HUES64 (cell line): ENCODE data around the gene FOSB.

Experiments used
- H3K27ac ChIP-seq: 2 replicates; pipeline ENCODE4 v1.7.0; 2013; ENCODE audit warnings: low read depth, low read length, inconsistent platforms
- H3K27me3 ChIP-seq: 2 replicates; pipeline ENCODE4 v1.6.1; 2013; ENCODE audit warnings: mild to moderate bottlenecking, low read length; ENCODE audit not compliant: insufficient read depth
- H3K36me3 ChIP-seq: 2 replicates; pipeline ENCODE4 v1.6.1; 2013; ENCODE audit warnings: mild to moderate bottlenecking, low read length; ENCODE audit not compliant: insufficient read depth
- H3K4me1 ChIP-seq: 2 replicates; pipeline ENCODE4 v1.6.1; 2013; ENCODE audit warnings: mild to moderate bottlenecking, low read length, moderate library complexity; ENCODE audit not compliant: insufficient read depth
- H3K4me3 ChIP-seq: 2 replicates; pipeline ENCODE4 v1.5.1; 2013; ENCODE audit warnings: mild to moderate bottlenecking, low read length, moderate library complexity
- H3K9ac ChIP-seq: 2 replicates; pipeline ENCODE4 v1.6.1; 2013; ENCODE audit warnings: mild to moderate bottlenecking, low read depth, low read length
- H3K9me3 ChIP-seq: 2 replicates; pipeline ENCODE4 v1.6.1; 2013; ENCODE audit warnings: low read depth, low read length; ENCODE audit not compliant: insufficient read depth
- WGBS: fragments of 150-250, 120-280 bp; methylation state at CpG from one replicate; pipeline ENCODE4 v1.1.7; 2013; ENCODE audit warnings: missing lambda C conversion rate; 5-methylcytosine and 5-hydroxymethylcytosine counted together

The FOSB gene

DNA sequence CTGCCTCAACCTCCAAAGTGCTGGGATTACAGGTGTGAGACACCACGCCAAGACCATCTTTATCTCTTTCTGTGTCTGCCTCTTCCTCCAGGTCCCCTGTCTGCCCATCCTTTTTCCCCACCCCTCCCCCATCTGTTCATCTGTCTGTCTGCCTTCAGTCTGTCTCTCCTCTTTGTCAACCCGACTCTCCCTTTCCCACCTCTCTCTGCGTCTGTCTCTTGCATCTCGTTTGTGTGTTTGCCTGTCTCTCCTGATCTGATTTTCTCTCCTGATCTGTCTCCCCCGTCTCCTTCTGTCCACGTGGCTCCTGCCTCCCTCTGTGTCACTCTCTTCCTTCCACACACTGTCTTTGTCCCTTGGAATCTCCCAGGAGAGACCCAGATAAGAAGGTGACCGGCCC, 49.4 kb downstream of the FOSB start:
- H3K4me3 ChIP-seq, result no peak overlapping the region
- 84% methylated on average over 7 of the region's 7 CpGs for WGBS
- no peak overlapping the region for H3K9ac ChIP-seq
- H3K36me3 ChIP-seq, result peaks cover 49% of the 10 kb centered on the region
- no peaks in the 10 kb centered on the region for H3K27me3 ChIP-seq
- H3K4me1 ChIP-seq, result no peaks in the 10 kb centered on the region
- H3K27ac ChIP-seq, result no peak overlapping the region
- H3K9me3 ChIP-seq, result no peaks in the 10 kb centered on the region

DNA sequence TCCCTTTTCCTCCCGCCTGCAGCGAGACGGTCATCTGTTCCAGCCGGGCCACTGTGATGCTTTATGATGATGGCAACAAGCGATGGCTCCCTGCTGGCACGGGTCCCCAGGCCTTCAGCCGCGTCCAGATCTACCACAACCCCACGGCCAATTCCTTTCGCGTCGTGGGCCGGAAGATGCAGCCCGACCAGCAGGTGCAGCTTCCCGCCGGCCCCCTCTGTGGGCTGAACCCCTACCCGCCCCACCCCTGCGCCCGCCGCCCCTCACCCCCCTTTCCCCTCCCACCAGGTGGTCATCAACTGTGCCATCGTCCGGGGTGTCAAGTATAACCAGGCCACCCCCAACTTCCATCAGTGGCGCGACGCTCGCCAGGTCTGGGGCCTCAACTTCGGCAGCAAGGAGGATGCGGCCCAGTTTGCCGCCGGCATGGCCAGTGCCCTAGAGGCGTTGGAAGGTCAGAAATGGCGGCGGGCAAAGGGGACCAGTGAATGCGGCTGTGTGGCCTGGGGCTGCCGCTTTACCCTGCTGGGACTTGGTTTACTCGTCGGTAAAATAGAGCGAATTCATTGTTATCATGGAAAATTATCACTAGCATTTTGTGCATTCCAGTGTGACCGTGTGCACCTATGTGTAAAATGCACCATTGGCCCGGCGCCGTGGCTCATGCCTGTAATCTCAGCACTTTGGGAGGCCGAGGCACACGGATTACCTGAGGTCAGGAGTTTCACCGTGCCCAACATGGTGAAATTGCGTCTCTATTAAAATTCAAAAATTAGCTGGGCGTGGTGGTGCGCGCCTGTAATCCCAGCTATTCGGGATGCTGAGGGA, 50.1 kb downstream of the FOSB start:
- Histone ChIP-seq H3K9me3 (no peaks in the 10 kb centered on the region), H3K4me1 (no peaks in the 10 kb centered on the region), H3K9ac (no peak overlapping the region), H3K4me3 (no peak overlapping the region), H3K27ac (no peak overlapping the region), H3K36me3 (peaks cover 55% of the 10 kb centered on the region), H3K27me3 (no peaks in the 10 kb centered on the region)
- WGBS, result 92% methylated on average over 46 of the region's 50 CpGs

DNA sequence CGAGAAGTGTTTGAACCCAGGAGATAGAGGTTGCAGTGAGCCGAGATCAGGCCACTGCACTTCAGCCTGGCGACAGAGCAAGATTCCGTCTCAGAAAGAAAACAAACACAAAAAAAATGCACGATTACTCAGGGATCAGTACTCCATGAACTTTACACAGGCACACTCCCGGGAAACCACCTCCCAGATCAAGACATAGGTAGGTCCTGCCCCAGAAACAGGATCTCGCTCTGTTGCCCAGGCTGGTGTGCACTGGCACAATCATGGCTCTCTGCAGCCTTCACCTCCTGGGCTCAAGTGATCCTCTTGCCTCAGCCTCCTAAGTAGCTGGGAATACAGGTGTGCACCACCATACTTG, 50.7 kb downstream of the FOSB start:
- H3K36me3 ChIP-seq, result peaks cover 56% of the 10 kb centered on the region

DNA sequence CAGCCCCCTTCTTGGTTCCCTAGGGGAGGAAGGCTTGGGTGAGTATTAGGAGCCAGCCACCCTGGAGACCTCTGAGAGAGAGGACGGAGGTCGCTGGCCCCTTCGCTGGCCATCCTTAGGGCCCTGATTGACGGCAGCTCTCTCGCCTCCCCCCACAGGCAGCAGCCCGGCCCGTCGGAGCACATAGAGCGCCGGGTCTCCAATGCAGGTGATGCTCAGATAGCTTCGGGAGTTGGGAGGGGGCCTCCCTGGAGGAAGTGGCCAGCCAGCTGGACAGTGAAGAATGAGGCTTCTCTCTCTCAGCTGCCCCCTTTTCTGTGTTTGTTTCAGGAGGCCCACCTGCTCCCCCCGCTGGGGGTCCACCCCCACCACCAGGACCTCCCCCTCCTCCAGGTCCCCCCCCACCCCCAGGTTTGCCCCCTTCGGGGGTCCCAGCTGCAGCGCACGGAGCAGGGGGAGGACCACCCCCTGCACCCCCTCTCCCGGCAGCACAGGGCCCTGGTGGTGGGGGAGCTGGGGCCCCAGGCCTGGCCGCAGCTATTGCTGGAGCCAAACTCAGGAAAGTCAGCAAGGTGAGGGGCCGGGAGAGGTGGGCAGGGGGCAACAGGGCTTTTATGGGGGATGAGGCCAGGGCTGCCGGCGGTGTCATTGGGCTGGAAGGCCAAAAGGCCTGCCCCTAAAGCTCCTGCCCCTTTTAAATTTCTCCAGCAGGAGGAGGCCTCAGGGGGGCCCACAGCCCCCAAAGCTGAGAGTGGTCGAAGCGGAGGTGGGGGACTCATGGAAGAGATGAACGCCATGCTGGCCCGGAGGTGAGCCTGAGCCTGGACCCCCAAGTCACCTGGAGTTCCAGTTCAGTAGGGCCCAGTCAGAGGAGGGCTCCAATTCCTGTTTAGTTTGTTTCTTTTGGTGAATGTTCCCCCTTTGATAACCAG, 54.5 kb downstream of the FOSB start:
- no peaks in the 10 kb centered on the region for H3K9me3 ChIP-seq
- no peaks in the 10 kb centered on the region for H3K27me3 ChIP-seq
- 91% methylated on average over 22 of the region's 24 CpGs for WGBS
- H3K4me3 ChIP-seq, result no peak overlapping the region
- H3K9ac ChIP-seq, result no peak overlapping the region
- peaks cover 73% of the 10 kb centered on the region for H3K36me3 ChIP-seq
- no peak overlapping the region for H3K27ac ChIP-seq
- H3K4me1 ChIP-seq, result no peaks in the 10 kb centered on the region

More for the DNA sequence above, 50.7 kb downstream of the FOSB start:
- H3K9me3 ChIP-seq, result no peaks in the 10 kb centered on the region
- no peaks in the 10 kb centered on the region for H3K27me3 ChIP-seq
- H3K4me1 ChIP-seq, result no peaks in the 10 kb centered on the region
- no peak overlapping the region for H3K9ac ChIP-seq
- 95% methylated on average over 7 of the region's 7 CpGs for WGBS
- H3K4me3 ChIP-seq, result no peak overlapping the region
- no peak overlapping the region for H3K27ac ChIP-seq

DNA sequence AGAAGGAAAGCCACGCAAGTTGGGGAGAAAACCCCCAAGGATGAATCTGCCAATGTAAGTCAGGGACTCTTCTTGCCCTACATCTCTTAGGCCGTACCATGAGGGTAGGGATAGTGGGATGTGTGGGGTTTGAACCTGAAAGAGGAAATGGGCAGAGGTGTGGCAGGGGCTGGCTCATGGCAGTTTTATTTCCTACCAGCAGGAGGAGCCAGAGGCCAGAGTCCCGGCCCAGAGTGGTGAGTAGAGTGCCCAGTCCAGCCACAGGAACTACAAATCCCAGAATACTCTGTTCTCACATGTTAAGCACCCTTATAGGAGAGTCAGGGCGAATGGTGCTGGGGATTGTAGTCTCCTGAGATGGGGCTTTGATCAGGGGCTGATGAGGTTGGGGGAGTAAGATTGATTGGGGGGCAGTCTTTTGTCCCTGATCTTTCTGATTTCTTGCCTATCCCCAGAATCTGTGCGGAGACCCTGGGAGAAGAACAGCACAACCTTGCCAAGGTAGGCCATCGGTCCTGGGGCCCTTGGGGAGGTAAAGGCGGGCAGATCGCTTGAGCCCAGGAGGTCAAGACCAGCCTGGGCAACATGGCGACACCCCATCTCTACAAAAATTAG, 56.0 kb downstream of the FOSB start:
- no peaks in the 10 kb centered on the region for H3K27me3 ChIP-seq
- H3K9ac ChIP-seq, result no peak overlapping the region
- no peaks in the 10 kb centered on the region for H3K4me1 ChIP-seq
- peaks cover 64% of the 10 kb centered on the region for H3K36me3 ChIP-seq
- 73% methylated on average over 9 of the region's 9 CpGs for WGBS
- no peak overlapping the region for H3K27ac ChIP-seq
- H3K4me3 ChIP-seq, result no peak overlapping the region
- H3K9me3 ChIP-seq, result no peaks in the 10 kb centered on the region

DNA sequence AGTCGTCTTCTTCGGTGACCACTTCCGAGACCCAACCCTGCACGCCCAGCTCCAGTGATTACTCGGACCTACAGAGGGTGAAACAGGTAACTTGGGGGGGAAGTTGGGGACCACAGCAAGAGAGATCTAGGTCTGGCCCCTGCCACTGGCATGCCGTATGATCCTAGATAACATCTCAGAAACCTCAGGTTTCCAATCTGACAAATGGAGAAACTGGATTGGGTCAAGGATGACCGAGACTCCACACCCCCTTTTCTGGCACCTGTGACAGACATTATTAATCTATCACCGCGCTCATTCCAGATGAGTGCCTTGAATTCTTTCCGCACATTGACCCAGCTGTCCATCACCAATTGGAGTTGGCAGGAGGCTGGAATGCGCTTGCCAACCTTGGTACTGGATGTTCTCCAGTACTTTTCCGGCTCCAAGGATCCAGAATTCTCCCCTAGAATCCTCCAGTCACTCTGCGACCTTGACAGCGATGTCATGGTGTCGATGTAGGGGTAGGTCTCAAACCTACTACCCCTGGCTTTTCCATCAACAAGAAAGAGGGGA, 56.9 kb downstream of the FOSB start:
- no peaks in the 10 kb centered on the region for H3K4me1 ChIP-seq
- H3K9me3 ChIP-seq, result no peaks in the 10 kb centered on the region
- WGBS, result 97% methylated on average over 15 of the region's 15 CpGs
- peaks cover 60% of the 10 kb centered on the region for H3K36me3 ChIP-seq
- H3K27me3 ChIP-seq, result no peaks in the 10 kb centered on the region
- H3K9ac ChIP-seq, result no peak overlapping the region
- H3K4me3 ChIP-seq, result no peak overlapping the region
- no peak overlapping the region for H3K27ac ChIP-seq
